Stomach smooth muscle (tissue), 2 donors: Measurements from ENCODE around the gene RBMS3.

Source experiments
- H3K27ac ChIP-seq: one replicate; pipeline ENCODE4 v1.7.0; 2013; ENCODE audit warnings: mild to moderate bottlenecking, low read length, inconsistent platforms
- H3K27me3 ChIP-seq, 2 donors: one replicate each; pipeline ENCODE4 v1.7.0; 2013; ENCODE audit warnings: low read length in 2 of 2; ENCODE audit not compliant: insufficient read depth in 2 of 2, control insufficient read depth in 1 of 2
- H3K36me3 ChIP-seq, 2 donors: one replicate each; pipeline ENCODE4 v1.7.0; 2013; ENCODE audit warnings: low read length in 2 of 2; ENCODE audit not compliant: control insufficient read depth in 2 of 2, insufficient read depth in 2 of 2
- H3K4me1 ChIP-seq: one replicate; pipeline ENCODE4 v1.7.0; 2013; ENCODE audit warnings: low read length; ENCODE audit not compliant: control insufficient read depth, insufficient read depth
- H3K4me3 ChIP-seq, 2 donors: one replicate each; pipeline ENCODE4 v1.7.0; 2013; ENCODE audit warnings: low read length in 2 of 2
- H3K9ac ChIP-seq, 2 donors: one replicate each; pipeline ENCODE4 v1.7.0; 2013; ENCODE audit warnings: low read length in 2 of 2, mild to moderate bottlenecking in 1 of 2
- H3K9me3 ChIP-seq, 2 donors: one replicate each; pipeline ENCODE4 v1.7.0; 2013; ENCODE audit warnings: low read length in 2 of 2; ENCODE audit not compliant: control insufficient read depth in 2 of 2
- donor health status: healthy.
- donor health status: Pancreatic carcinoma.

Gene RBMS3

GRCh38 chr3:29249829-29250345 is 31.0 kb upstream of the RBMS3 start:
- no peaks in the 10 kb centered on the region for H3K36me3 ChIP-seq
- H3K27me3 ChIP-seq, result no peaks in the 10 kb centered on the region
- H3K4me3 ChIP-seq, result no peak overlapping the region
- no peaks in the 10 kb centered on the region for H3K9me3 ChIP-seq
- H3K4me1 ChIP-seq, result no peaks in the 10 kb centered on the region
- no peak overlapping the region for H3K27ac ChIP-seq
- H3K9ac ChIP-seq, result no peak overlapping the region

- no peaks in the 10 kb centered on the region for H3K4me1 ChIP-seq
- H3K27me3 ChIP-seq, result no peaks in the 10 kb centered on the region
- H3K9ac ChIP-seq, result no peak overlapping the region
- H3K36me3 ChIP-seq, result no peaks in the 10 kb centered on the region
- H3K9me3 ChIP-seq, result no peaks in the 10 kb centered on the region
- H3K27ac ChIP-seq, result no peak overlapping the region
- no peak overlapping the region for H3K4me3 ChIP-seq
Observed at GRCh38 chr3:29255854-29256696, 24.8 kb upstream of the RBMS3 start.

GRCh38 chr3:29258161-29258560 is 22.7 kb upstream of the RBMS3 start:
- Histone ChIP-seq H3K4me1 (no peaks in the 10 kb centered on the region), H3K9me3 (no peaks in the 10 kb centered on the region), H3K9ac (no peak overlapping the region), H3K36me3 (no peaks in the 10 kb centered on the region), H3K4me3 (no peak overlapping the region), H3K27ac (no peak overlapping the region), H3K27me3 (no peaks in the 10 kb centered on the region)

GRCh38 chr3:29261119-29261518 is 19.8 kb upstream of the RBMS3 start:
- H3K9ac ChIP-seq, result no peak overlapping the region
- no peak overlapping the region for H3K27ac ChIP-seq
- no peak overlapping the region for H3K4me3 ChIP-seq

GRCh38 chr3:29263476-29263875 is 17.4 kb upstream of the RBMS3 start:
- Histone ChIP-seq H3K4me1 (no peaks in the 10 kb centered on the region), H3K36me3 (peaks cover 0 to 4% of the 10 kb centered on the region in 2 donors), H3K4me3 (no peak overlapping the region), H3K9me3 (no peaks in the 10 kb centered on the region), H3K9ac (no peak overlapping the region), H3K27ac (no peak overlapping the region), H3K27me3 (no peaks in the 10 kb centered on the region)

More at GRCh38 chr3:29261119-29261518, 19.8 kb upstream of the RBMS3 start:
- no peaks in the 10 kb centered on the region for H3K9me3 ChIP-seq
- no peaks in the 10 kb centered on the region for H3K27me3 ChIP-seq
- peaks cover 0 to 4% of the 10 kb centered on the region in 2 donors for H3K36me3 ChIP-seq
- no peaks in the 10 kb centered on the region for H3K4me1 ChIP-seq

- Histone ChIP-seq H3K36me3 (peaks cover 0 to 4% of the 10 kb centered on the region in 2 donors), H3K27me3 (no peaks in the 10 kb centered on the region), H3K9ac (no peak overlapping the region), H3K9me3 (no peaks in the 10 kb centered on the region), H3K4me1 (no peaks in the 10 kb centered on the region), H3K27ac (no peak overlapping the region), H3K4me3 (no peak overlapping the region)
Observed at GRCh38 chr3:29265509-29266072, 15.3 kb upstream of the RBMS3 start.

- H3K27me3 ChIP-seq, result no peaks in the 10 kb centered on the region
- H3K9ac ChIP-seq, result no peak overlapping the region
- no peak overlapping the region for H3K27ac ChIP-seq
- no peaks in the 10 kb centered on the region for H3K9me3 ChIP-seq
- no peaks in the 10 kb centered on the region for H3K4me1 ChIP-seq
- H3K36me3 ChIP-seq, result peaks cover 0 to 4% of the 10 kb centered on the region in 2 donors
- no peak overlapping the region for H3K4me3 ChIP-seq
Observed at GRCh38 chr3:29267226-29267625, 13.6 kb upstream of the RBMS3 start.

GRCh38 chr3:29268651-29269050 is 12.2 kb upstream of the RBMS3 start:
- no peak overlapping the region for H3K4me3 ChIP-seq
- H3K27ac ChIP-seq, result no peak overlapping the region
- H3K4me1 ChIP-seq, result no peaks in the 10 kb centered on the region
- no peak overlapping the region for H3K9ac ChIP-seq
- H3K36me3 ChIP-seq, result peaks cover 0 to 4% of the 10 kb centered on the region in 2 donors
- no peaks in the 10 kb centered on the region for H3K9me3 ChIP-seq
- H3K27me3 ChIP-seq, result no peaks in the 10 kb centered on the region

- no peaks in the 10 kb centered on the region for H3K4me1 ChIP-seq
- H3K27me3 ChIP-seq, result no peaks in the 10 kb centered on the region
- no peak overlapping the region for H3K9ac ChIP-seq
- no peak overlapping the region for H3K4me3 ChIP-seq
- no peaks in the 10 kb centered on the region for H3K36me3 ChIP-seq
- H3K9me3 ChIP-seq, result no peaks in the 10 kb centered on the region
- no peak overlapping the region for H3K27ac ChIP-seq
Observed at GRCh38 chr3:29270752-29271151, 10.1 kb upstream of the RBMS3 start.

- H3K27me3 ChIP-seq, result no peaks in the 10 kb centered on the region
- no peak overlapping the region for H3K4me3 ChIP-seq
- H3K36me3 ChIP-seq, result no peaks in the 10 kb centered on the region
- H3K9ac ChIP-seq, result no peak overlapping the region
- no peaks in the 10 kb centered on the region for H3K4me1 ChIP-seq
- no peaks in the 10 kb centered on the region for H3K9me3 ChIP-seq
- no peak overlapping the region for H3K27ac ChIP-seq
Observed at GRCh38 chr3:29271475-29271874, 9.4 kb upstream of the RBMS3 start.

GRCh38 chr3:29274667-29275066 is 6.2 kb upstream of the RBMS3 start:
- Histone ChIP-seq H3K4me3 (no peak overlapping the region), H3K27ac (no peak overlapping the region), H3K9me3 (no peaks in the 10 kb centered on the region), H3K27me3 (no peaks in the 10 kb centered on the region), H3K4me1 (peaks cover 4% of the 10 kb centered on the region), H3K9ac (no peak overlapping the region), H3K36me3 (no peaks in the 10 kb centered on the region)
